GM21737 (cell line): ENCODE results near the gene MYO3B.
"Not testable (repeated sequence)": the region's sequence is repeated elsewhere in the genome, so short reads cannot be mapped to it uniquely, and the experiment has no call there.

ENCODE experiments used
- ATAC-seq: cut with Tn5 transposase; IDR thresholded peaks from one replicate; pipeline ENCODE4 v1.9.1; 2021; ENCODE audit warnings: mild to moderate bottlenecking, moderate library complexity; ENCODE audit not compliant: unreplicated experiment

The MYO3B gene

GRCh38 chr2:170462433-170463205 lies 284.7 kb downstream of the MYO3B start:
- ATAC-seq = no peak

GRCh38 chr2:170463206-170463537 lies 285.2 kb downstream of the MYO3B start:
- ATAC-seq = no peak

- no peak for ATAC-seq
These were observed 286.3 kb downstream of the MYO3B start for GRCh38 chr2:170464268-170464667.

GRCh38 chr2:170465241-170465640 lies 287.3 kb downstream of the MYO3B start:
- ATAC-seq = no peak

GRCh38 chr2:170466632-170467031 lies 288.7 kb downstream of the MYO3B start:
- no peak for ATAC-seq

- ATAC-seq = no peak
These were observed 289.8 kb downstream of the MYO3B start for GRCh38 chr2:170467568-170468422.

- ATAC-seq = no peak
These were observed 290.6 kb downstream of the MYO3B start for GRCh38 chr2:170468557-170468956.

GRCh38 chr2:170472498-170472897 lies 294.6 kb downstream of the MYO3B start:
- not testable (repeated sequence) for ATAC-seq

GRCh38 chr2:170475878-170476277 lies 297.9 kb downstream of the MYO3B start:
- no peak for ATAC-seq

GRCh38 chr2:170477630-170478029 lies 299.7 kb downstream of the MYO3B start:
- ATAC-seq = no peak

DNA sequence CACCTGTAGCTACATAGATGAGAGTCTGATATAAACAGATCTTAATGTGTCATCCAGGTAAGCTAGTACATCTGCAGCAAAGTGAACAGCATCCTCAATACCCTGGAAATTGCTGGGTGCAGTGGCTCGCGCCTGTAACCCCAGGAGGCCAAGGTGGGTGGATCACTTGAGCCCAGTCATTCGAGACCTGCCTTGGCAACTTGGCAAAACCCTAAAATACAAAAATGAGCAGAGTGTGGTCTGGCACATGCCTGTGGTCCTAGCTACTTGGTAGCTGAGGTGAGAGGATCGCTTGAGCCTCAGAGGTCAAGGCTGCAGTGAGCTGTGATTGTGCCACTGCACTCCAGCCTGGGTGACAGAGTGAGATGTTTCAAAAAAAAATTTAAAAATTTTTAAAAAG lies 303.3 kb downstream of the MYO3B start:
- ATAC-seq = no peak

DNA sequence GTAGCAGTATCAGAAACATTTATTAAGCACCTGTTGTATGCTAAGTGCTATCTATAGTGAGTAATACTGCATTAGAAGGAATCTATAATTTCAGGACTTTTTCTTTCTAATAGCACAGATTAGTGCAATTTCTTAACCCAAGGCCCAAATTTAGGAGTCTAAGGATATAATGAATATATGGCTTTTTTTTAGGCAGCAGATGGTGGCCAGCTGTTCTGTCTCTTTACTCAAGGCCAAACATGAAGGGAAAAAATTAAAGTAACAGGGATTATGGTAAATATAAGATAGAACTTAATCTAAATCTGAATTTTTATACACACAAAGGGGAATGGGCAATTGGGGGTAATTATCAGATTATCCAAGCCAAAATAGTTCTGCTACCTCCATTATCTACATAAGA lies 306.6 kb downstream of the MYO3B start:
- ATAC-seq = no peak

- ATAC-seq = no peak
These were observed 307.5 kb downstream of the MYO3B start for GRCh38 chr2:170485254-170486026.

- ATAC-seq = no peak
These were observed 308.8 kb downstream of the MYO3B start for GRCh38 chr2:170486730-170487129.

DNA sequence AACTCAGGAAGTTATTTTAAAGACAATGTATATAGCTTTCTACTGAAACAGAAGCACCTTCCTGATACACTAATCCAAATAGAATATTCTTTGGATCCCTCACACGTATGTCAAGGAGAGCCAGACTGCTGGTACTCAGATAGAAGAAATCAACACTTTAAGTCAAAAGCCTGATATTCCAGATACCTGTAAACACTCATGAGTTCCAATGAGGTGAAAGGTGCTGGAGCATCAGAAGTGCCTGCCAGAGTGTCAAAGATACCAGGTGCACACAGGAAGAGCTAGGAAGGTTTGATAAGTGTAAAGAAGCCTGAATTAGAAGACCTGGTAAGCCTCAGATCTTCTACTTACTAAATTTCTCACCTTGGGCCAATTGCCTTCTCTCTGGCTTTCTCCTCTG lies 310.9 kb downstream of the MYO3B start:
- no peak for ATAC-seq

DNA sequence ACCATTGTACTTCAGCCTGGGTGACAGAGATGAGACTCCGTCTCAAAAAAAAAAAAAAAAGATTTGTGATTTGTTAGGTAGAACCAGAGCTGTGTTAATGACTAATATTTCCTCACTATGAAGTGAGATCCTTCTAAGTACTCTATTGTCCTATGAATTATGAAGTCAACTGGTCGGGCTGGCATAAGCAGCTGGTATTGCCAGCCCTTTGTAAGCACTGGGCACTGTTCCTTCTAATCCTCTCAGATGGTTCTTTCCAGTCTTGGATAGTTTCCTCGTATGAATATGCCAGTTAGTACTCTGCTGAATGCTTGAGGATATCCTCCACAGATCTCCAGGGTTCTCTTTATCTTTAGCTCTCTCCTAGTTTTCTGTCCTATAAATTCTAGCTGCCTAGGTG lies 314.1 kb downstream of the MYO3B start:
- no peak for ATAC-seq

DNA sequence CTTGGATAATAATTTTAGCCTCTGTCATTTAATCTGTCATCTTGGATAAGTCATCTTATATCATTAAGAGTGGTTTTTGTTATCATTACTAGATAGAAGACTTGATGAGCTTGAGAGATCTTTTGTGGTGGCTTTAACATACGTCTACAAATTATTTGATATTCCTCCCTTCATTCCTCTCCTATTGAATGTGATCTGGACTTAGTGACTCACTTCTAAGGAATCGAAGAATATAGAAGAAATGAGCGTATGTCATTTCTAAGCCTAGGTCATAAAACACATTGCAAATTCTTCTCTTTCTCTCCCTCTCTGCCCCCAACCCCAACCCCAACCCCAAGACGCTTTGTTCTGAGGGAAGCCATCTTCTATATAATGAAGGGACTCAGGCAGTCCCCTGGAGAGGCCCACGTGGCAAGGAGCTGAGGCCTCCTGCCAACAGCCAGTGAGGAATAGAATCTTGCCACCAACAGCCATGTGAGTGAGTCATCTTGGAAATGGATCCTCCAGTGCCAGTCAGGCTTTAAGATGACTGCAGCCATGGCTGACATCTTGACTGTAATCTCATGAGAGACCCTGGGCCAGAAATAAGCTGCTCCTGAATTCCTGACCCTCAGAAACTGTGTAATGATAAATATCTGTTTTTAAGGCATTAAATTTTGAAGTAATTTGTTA lies 315.6 kb downstream of the MYO3B start:
- ATAC-seq = no peak

DNA sequence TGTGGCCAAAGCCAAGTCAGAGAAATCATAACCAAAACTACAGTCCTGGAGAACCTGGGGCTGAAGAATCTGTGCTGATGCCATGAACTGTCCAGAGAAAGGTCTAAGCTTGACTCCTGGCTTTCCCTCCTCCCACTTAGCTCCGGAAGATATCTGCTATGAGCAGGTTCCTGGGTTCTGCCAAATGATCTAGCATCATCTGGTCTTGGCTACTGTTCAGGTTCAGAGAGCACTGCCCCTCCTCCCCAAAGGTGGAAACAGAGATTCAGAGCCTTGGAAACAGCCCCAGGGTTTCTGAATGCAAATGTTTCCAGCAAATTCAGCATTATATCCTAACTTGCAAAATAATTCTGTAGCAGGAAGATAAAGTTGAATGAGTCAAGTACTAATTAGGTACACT lies 317.9 kb downstream of the MYO3B start:
- ATAC-seq = no peak

- no peak for ATAC-seq
These were observed 320.7 kb downstream of the MYO3B start for GRCh38 chr2:170498619-170499018.

- no peak for ATAC-seq
These were observed 322.2 kb downstream of the MYO3B start for GRCh38 chr2:170500104-170500503.

GRCh38 chr2:170500770-170501169 lies 322.8 kb downstream of the MYO3B start:
- ATAC-seq = no peak
